ENCODE measurements around the gene KLHL7. TPM values are rescaled to one million over a fixed set of nuclear protein-coding genes. Genes with fewer than 3 reads are reported as not detected.

Gene KLHL7
- total RNA-seq, 4 donors from 2014 or later = 20.4 to 36.2 (median 30.8) TPM

DNA sequence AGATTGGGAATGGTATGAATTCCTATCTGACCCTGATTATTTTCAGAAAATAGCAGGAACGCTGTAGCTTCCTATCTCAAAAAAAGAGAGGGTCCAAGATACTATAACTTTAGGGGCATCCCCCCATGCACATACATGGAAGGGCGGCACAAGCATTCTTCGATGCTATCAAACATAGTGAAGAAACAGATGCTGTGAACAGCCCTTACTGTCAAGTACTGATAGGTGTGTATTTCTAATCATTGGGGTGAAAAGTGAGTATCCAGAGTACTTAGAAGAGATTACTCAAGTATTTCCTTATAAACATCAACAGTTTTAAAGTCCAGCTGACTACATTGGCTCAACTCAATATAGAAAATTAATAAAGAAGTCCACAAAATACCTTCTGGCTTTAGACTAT is 59.3 kb downstream of the KLHL7 start:
- H3K36me3 ChIP-seq = peaks cover 0 to 38% (median 13%) of the 10 kb centered on the region in 4 donors
- DNase-seq (ENCODE audit: extremely low spot score) = no peak
- no peak overlapping the region for H3K4me3 ChIP-seq
- intact Hi-C loops (cut with DNase I) = no loop called here
- WGBS = 97% methylated on average over 3 of the region's 3 CpGs
- no peaks in the 10 kb centered on the region for H3K27me3 ChIP-seq
- no peaks in the 10 kb centered on the region for H3K4me1 ChIP-seq
- TF ChIP-seq, protein P1, sequence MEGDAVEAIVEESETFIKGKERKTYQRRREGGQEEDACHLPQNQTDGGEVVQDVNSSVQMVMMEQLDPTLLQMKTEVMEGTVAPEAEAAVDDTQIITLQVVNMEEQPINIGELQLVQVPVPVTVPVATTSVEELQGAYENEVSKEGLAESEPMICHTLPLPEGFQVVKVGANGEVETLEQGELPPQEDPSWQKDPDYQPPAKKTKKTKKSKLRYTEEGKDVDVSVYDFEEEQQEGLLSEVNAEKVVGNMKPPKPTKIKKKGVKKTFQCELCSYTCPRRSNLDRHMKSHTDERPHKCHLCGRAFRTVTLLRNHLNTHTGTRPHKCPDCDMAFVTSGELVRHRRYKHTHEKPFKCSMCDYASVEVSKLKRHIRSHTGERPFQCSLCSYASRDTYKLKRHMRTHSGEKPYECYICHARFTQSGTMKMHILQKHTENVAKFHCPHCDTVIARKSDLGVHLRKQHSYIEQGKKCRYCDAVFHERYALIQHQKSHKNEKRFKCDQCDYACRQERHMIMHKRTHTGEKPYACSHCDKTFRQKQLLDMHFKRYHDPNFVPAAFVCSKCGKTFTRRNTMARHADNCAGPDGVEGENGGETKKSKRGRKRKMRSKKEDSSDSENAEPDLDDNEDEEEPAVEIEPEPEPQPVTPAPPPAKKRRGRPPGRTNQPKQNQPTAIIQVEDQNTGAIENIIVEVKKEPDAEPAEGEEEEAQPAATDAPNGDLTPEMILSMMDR (IDR thresholded peaks at IDR 0.05) = no peak
- TF ChIP-seq EP300 (IDR thresholded peaks at IDR 0.05) (no peak), POLR2A (IDR thresholded peaks at IDR 0.05; ENCODE audit: low read depth) (no peak), POLR2AphosphoS5 (IDR thresholded peaks at IDR 0.05) (no peak)
- no peaks in the 10 kb centered on the region for H3K9me3 ChIP-seq
- no peak overlapping the region for H3K27ac ChIP-seq (replicated peaks in 1 of 4)

DNA sequence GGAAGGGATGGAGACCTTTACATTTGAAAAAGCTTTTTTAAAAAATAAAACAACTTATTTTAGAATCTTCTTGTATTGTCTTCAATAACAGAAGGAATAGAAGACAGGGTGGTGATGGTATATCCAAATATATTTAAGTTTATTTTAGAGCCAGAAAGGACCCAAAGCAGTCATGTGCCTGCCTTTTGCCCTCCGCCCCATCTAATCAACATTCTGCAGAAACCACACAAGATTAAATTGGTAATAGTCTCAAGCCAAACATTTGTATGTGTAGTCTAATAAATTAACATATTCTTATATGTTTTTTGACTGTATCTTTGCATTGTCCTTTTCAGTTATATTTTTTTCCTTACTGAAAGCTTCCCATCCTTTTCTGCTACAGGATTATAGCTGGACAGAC is 59.7 kb downstream of the KLHL7 start:
- no peaks in the 10 kb centered on the region for H3K4me1 ChIP-seq
- H3K9me3 ChIP-seq = no peaks in the 10 kb centered on the region
- TF ChIP-seq POLR2AphosphoS5 (IDR thresholded peaks at IDR 0.05) (no peak), POLR2A (IDR thresholded peaks at IDR 0.05; ENCODE audit: low read depth) (no peak), EP300 (IDR thresholded peaks at IDR 0.05) (no peak)
- TF ChIP-seq, protein P1 (IDR thresholded peaks at IDR 0.05) = no peak
- H3K36me3 ChIP-seq = peaks cover 0 to 38% (median 12%) of the 10 kb centered on the region in 4 donors
- intact Hi-C loops (cut with DNase I) = no loop called here
- WGBS = 94% methylated on average over 1 of the region's 1 CpG
- no peak overlapping the region for H3K27ac ChIP-seq (replicated peaks in 1 of 4)
- no peak overlapping the region for H3K4me3 ChIP-seq
- no peak for DNase-seq (ENCODE audit: extremely low spot score)
- no peaks in the 10 kb centered on the region for H3K27me3 ChIP-seq

DNA sequence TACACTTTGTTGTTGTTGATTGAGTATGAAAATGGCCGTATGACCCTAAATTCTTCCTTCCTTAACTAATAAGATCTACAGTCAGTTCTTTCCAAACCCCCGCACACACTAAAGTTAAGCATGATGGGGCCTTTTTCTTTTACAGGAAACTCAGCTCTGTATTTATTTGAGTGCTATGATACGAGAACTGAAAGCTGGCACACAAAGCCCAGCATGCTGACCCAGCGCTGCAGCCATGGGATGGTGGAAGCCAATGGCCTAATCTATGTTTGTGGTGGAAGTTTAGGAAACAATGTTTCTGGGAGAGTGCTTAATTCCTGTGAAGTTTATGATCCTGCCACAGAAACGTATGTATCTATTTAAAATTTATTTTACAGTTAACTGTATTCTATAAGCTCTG is 62.1 kb downstream of the KLHL7 start:
- TF ChIP-seq POLR2A (IDR thresholded peaks at IDR 0.05; ENCODE audit: low read depth) (no peak), EP300 (IDR thresholded peaks at IDR 0.05) (no peak), POLR2AphosphoS5 (IDR thresholded peaks at IDR 0.05) (no peak)
- TF ChIP-seq, protein P1 (IDR thresholded peaks at IDR 0.05) = no peak
- no peaks in the 10 kb centered on the region for H3K4me1 ChIP-seq
- H3K27ac ChIP-seq (replicated peaks in 1 of 4) = no peak overlapping the region
- no peaks in the 10 kb centered on the region for H3K27me3 ChIP-seq
- intact Hi-C loops (cut with DNase I) = no loop called here
- 92% methylated on average over 5 of the region's 5 CpGs for WGBS
- peaks cover 0 to 42% (median 20%) of the 10 kb centered on the region in 4 donors for H3K36me3 ChIP-seq
- no peak for DNase-seq (ENCODE audit: extremely low spot score)
- H3K9me3 ChIP-seq = no peaks in the 10 kb centered on the region
- H3K4me3 ChIP-seq = no peak overlapping the region

DNA sequence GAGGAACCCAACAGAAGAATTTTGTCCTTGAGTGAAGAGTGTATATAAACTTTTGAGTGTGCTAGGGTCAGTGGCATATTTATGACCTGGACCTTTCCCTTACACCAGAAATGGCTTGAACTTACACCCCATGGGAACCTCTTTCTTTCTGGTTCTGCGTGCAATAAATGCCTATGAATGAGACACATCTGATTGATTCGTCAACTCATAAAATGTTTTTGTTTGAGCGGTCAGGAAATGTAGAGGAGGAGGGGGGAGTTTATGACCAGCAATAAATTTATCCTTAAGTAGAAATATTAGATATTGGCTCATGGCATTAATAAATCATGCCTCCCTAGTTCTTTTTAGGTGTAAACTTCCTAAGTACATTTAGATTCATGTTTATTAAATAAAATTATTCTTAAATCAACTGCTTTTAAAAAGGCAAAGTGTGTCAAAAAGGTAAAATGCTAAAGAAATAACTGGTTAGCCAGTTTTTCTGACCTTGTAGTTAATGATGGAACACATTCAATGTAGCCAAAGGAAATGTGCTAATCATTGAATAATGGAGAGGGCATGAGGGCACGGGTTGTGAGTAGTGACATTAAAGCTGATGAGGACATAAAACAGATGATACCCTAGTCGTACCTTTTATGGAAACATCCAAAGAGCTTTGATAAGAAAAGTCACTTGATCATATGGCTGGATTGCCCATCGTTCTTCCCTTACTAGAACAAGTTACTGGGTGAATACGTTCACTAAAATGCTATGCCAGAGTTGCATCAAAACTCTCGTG is 62.7 kb downstream of the KLHL7 start:
- no peak overlapping the region for H3K27ac ChIP-seq (replicated peaks in 1 of 4)
- no peak for DNase-seq (ENCODE audit: extremely low spot score)
- TF ChIP-seq POLR2A (IDR thresholded peaks at IDR 0.05; ENCODE audit: low read depth) = no peak
- TF ChIP-seq EP300 (IDR thresholded peaks at IDR 0.05) = no peak
- TF ChIP-seq POLR2AphosphoS5 (IDR thresholded peaks at IDR 0.05) = no peak
- TF ChIP-seq, protein P1 (IDR thresholded peaks at IDR 0.05) = no peak
- no peaks in the 10 kb centered on the region for H3K4me1 ChIP-seq
- intact Hi-C loops (cut with DNase I) = no loop called here
- no peaks in the 10 kb centered on the region for H3K9me3 ChIP-seq
- peaks cover 0 to 48% (median 22%) of the 10 kb centered on the region in 4 donors for H3K36me3 ChIP-seq
- no peaks in the 10 kb centered on the region for H3K27me3 ChIP-seq
- WGBS = 92% methylated on average over 8 of the region's 8 CpGs
- no peak overlapping the region for H3K4me3 ChIP-seq
